ENCODE results near the gene C1orf21. TPM values are rescaled to one million over a fixed set of nuclear protein-coding genes. Genes with fewer than 3 reads are reported as not detected.

C1orf21 gene
- polyA plus RNA-seq, 1 experiment, result 4.3 TPM

DNA sequence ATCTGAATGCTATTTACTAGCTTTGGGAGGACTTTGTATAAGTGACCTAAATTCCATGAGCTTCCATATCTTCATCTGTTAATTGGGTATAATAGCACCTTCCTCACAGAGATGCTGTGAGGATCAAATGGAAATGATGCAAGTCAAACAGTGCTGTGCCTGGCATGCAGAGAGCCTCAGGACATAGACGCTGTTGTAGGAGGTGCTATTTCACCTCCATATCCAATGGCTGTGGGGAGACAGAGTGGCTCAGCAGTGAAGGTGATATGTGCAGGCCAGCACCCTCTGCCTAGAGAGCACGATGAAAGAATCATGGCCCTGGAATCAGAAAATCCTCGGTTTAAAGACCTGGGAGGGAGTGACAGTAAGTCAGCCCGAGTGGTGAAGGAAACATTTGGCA lies 16.0 kb upstream of the C1orf21 start:
- Histone ChIP-seq H3K36me3 (ENCODE audit: control insufficient read depth, insufficient read depth, low read length) (no peaks in the 10 kb centered on the region), H3K4me3 (ENCODE audit: low read depth, low read length) (no peak overlapping the region), H3K27me3 (ENCODE audit: control insufficient read depth, insufficient read depth, low read length) (no peaks in the 10 kb centered on the region)
- POLR2A ChIA-PET, result no interaction called here
- CTCF ChIA-PET, result interaction anchor here (0.6 to 1.1 kb wide), 2 partner anchors 8 to 130 kb away, joined by 3 to 4 read pairs; no protein-coding TSS in a partner anchor
- TF ChIP-seq, protein P1, sequence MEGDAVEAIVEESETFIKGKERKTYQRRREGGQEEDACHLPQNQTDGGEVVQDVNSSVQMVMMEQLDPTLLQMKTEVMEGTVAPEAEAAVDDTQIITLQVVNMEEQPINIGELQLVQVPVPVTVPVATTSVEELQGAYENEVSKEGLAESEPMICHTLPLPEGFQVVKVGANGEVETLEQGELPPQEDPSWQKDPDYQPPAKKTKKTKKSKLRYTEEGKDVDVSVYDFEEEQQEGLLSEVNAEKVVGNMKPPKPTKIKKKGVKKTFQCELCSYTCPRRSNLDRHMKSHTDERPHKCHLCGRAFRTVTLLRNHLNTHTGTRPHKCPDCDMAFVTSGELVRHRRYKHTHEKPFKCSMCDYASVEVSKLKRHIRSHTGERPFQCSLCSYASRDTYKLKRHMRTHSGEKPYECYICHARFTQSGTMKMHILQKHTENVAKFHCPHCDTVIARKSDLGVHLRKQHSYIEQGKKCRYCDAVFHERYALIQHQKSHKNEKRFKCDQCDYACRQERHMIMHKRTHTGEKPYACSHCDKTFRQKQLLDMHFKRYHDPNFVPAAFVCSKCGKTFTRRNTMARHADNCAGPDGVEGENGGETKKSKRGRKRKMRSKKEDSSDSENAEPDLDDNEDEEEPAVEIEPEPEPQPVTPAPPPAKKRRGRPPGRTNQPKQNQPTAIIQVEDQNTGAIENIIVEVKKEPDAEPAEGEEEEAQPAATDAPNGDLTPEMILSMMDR (IDR thresholded peaks at IDR 0.05; ENCODE audit: insufficient read depth, low read depth, low read length), result no peak
- no peak for DNase-seq (ENCODE audit: low read depth)

DNA sequence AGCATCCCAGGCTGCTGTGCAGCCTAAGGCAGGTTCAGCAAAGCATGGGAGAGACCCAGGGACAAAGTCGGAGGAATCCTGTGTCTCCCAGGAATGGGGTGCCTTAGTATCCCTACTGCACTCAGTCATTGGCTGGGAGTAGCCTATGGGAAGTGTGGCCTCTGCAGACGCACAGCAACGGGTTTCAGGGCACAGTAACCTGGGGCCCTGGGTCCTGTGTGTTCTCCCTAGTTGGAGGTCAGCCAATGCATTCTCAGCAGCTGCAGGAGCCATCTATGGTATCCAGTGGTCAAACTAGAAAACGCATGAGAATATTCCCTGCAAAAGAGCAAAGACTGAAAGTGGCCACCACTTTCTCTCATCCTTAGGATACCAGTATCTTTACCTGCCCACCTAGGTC lies 13.7 kb upstream of the C1orf21 start:
- Histone ChIP-seq H3K36me3 (ENCODE audit: control insufficient read depth, insufficient read depth, low read length) (no peaks in the 10 kb centered on the region), H3K27me3 (ENCODE audit: control insufficient read depth, insufficient read depth, low read length) (no peaks in the 10 kb centered on the region), H3K4me3 (ENCODE audit: low read depth, low read length) (no peak overlapping the region)
- POLR2A ChIA-PET, result no interaction called here
- DNase-seq (ENCODE audit: low read depth), result no peak
- CTCF ChIA-PET, result no interaction called here
- TF ChIP-seq, protein P1 (IDR thresholded peaks at IDR 0.05; ENCODE audit: insufficient read depth, low read depth, low read length), result no peak

DNA sequence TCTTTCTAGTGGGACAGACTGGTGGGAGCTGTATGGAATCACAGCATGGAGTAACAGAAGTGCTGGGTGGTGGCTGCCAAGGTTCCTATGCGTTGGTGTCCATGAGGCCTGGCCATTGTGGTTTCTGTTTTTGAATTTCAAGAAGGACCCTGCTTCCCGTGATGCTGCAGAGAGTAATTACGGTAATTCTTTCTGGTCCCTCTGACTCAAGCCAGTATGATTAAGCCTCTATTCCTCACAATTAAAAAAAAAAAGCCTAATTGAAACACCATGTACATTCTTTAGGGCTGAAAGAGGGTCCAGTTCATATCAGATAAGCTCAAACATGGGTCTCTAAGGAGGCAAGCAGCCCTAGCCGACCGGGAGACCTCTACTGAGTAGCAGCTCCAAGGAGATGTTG lies 10.5 kb upstream of the C1orf21 start:
- Histone ChIP-seq H3K36me3 (ENCODE audit: control insufficient read depth, insufficient read depth, low read length) (no peaks in the 10 kb centered on the region), H3K4me3 (ENCODE audit: low read depth, low read length) (no peak overlapping the region), H3K27me3 (ENCODE audit: control insufficient read depth, insufficient read depth, low read length) (no peaks in the 10 kb centered on the region)
- ChIA-PET CTCF (interaction anchor here (1.0 kb wide), 1 partner anchor 187 kb away, joined by 3 read pairs; no protein-coding TSS in a partner anchor), POLR2A (interaction anchor here (0.7 kb wide), 1 partner anchor 462 kb away, joined by 3 read pairs; no protein-coding TSS in a partner anchor)
- no peak for DNase-seq (ENCODE audit: low read depth)
- TF ChIP-seq, protein P1 (IDR thresholded peaks at IDR 0.05; ENCODE audit: insufficient read depth, low read depth, low read length), result no peak

DNA sequence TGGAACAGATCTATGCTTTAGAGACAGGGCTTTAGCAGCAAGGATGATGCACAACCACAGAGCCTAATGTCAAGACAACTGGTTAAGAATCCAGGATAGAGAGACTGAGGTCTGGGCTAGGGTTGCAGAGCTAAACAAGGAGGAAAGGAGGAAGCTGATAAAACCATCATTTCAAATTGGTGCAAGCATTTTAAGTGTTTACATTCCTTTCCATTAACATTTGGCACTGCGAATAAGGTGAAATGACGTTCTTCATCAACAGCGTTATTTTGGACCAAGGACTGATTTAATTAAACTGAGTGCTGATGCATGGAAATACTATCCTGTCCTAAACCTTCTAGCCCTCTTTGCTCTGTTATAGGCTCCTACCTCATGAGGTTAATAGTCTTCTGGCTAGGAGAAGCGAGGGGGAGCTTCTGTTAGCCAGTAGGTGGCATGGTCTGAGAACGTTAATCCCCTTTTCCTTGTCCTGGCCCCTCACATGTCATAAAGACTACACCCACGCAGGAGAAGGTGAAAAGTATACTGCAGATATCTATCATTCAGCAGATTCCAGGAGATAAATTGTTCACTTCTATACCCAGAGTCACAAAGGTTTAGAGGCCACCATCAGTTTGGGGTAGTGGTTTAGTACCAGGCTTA lies 7.6 kb upstream of the C1orf21 start:
- POLR2A ChIA-PET, result no interaction called here

DNA sequence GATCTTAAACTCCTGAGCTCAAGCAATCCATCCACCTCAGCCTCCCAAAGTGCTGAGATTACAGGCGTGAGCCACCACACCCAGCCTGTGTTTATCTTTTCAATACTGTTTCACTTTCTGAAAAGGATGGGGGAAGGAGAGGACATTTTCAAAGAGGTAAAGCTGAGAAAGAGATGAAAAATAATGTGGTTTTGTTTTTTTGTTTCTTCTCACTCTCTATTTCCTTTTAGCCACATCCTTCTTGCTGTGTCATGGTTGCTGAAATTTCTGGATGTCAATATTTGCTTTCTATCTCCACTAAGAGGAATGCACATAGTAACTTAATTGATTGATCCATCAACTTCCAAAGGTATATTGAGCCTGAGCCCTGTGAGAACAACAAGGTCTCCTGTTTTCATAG lies 6.4 kb upstream of the C1orf21 start:
- DNase-seq (ENCODE audit: low read depth), result no peak
- POLR2A ChIA-PET, result no interaction called here
- no peaks in the 10 kb centered on the region for H3K36me3 ChIP-seq (ENCODE audit: control insufficient read depth, insufficient read depth, low read length)
- CTCF ChIA-PET, result no interaction called here
- H3K4me3 ChIP-seq (ENCODE audit: low read depth, low read length), result no peak overlapping the region
- TF ChIP-seq, protein P1 (IDR thresholded peaks at IDR 0.05; ENCODE audit: insufficient read depth, low read depth, low read length), result no peak
- H3K27me3 ChIP-seq (ENCODE audit: control insufficient read depth, insufficient read depth, low read length), result 0 out of 2 replicates have a peak, but pooled peaks cover 2% of the 10 kb centered on the region

More for the DNA sequence above, 7.6 kb upstream of the C1orf21 start:
- H3K36me3 ChIP-seq (ENCODE audit: control insufficient read depth, insufficient read depth, low read length), result no peaks in the 10 kb centered on the region
- DNase-seq (ENCODE audit: low read depth), result no peak
- 0 out of 2 replicates have a peak, but pooled peaks cover 2% of the 10 kb centered on the region for H3K27me3 ChIP-seq (ENCODE audit: control insufficient read depth, insufficient read depth, low read length)
- no peak overlapping the region for H3K4me3 ChIP-seq (ENCODE audit: low read depth, low read length)
- TF ChIP-seq, protein P1 (IDR thresholded peaks at IDR 0.05; ENCODE audit: insufficient read depth, low read depth, low read length), result 0 out of 2 replicates have a peak, but pooled peaks have one; percentile 8
- CTCF ChIA-PET, result interaction anchor here (0.8 to 1.4 kb wide), 3 partner anchors 8 to 157 kb away, joined by 3 to 4 read pairs (median 3); partner anchors contain the start of gene C1orf21

Data from BJ (cell line).